Activated naive CD8-positive, alpha-beta T cell treated with anti-CD3 and anti-CD28 coated beads for 36 hours (primary cell): Measurements from ENCODE around the gene NPAS2. TPM values are rescaled to one million over a fixed set of nuclear protein-coding genes. Genes with fewer than 3 reads are reported as not detected.

Experiments
- DNase-seq: peaks from one replicate; pipeline ENCODE4 v3.0.0; 2021
- H3K27ac Mint-ChIP-seq: one replicate; pipeline ENCODE4 v1.8.0; 2022; ENCODE audit warnings: mild to moderate bottlenecking, moderate library complexity, mixed read lengths
- H3K27me3 Mint-ChIP-seq: one replicate; pipeline ENCODE4 v1.8.0; 2022; ENCODE audit warnings: mild to moderate bottlenecking, mixed read lengths
- H3K36me3 Mint-ChIP-seq: one replicate; pipeline ENCODE4 v1.8.0; 2021; ENCODE audit warnings: mild to moderate bottlenecking, mixed read lengths
- H3K4me1 Mint-ChIP-seq: one replicate; pipeline ENCODE4 v1.8.0; 2021; ENCODE audit warnings: mixed read lengths
- H3K4me3 Mint-ChIP-seq: one replicate; pipeline ENCODE4 v1.8.0; 2022; ENCODE audit warnings: mild to moderate bottlenecking, moderate library complexity, mixed read lengths
- H3K9me3 Mint-ChIP-seq: one replicate; pipeline ENCODE4 v1.8.0; 2022; ENCODE audit warnings: mixed read lengths
- total RNA-seq, 2 experiments: library from RNA; stranded (reverse); gene quantifications; one replicate each; pipeline ENCODE4 v1.2.3, GENCODE V29; 2021

The NPAS2 gene
- total RNA-seq, 2 experiments from 2014 or later: 7.3 to 9.3 TPM

- Mint-ChIP-seq H3K36me3 (no peaks in the 10 kb centered on the region), H3K27me3 (no peaks in the 10 kb centered on the region), H3K9me3 (no peaks in the 10 kb centered on the region), H3K4me3 (no peak overlapping the region), H3K27ac (no peak overlapping the region), H3K4me1 (peaks cover 4% of the 10 kb centered on the region)
- DNase-seq: no peak
These were observed 68.7 kb downstream of the NPAS2 start for GRCh38 chr2:100888601-100889000.

GRCh38 chr2:100889286-100889685 is 69.3 kb downstream of the NPAS2 start:
- H3K4me3 Mint-ChIP-seq: no peak overlapping the region
- DNase-seq: no peak
- no peak overlapping the region for H3K27ac Mint-ChIP-seq
- no peaks in the 10 kb centered on the region for H3K9me3 Mint-ChIP-seq
- peaks cover 2% of the 10 kb centered on the region for H3K4me1 Mint-ChIP-seq
- H3K36me3 Mint-ChIP-seq: no peaks in the 10 kb centered on the region
- no peaks in the 10 kb centered on the region for H3K27me3 Mint-ChIP-seq

GRCh38 chr2:100891906-100892642 is 72.1 kb downstream of the NPAS2 start:
- Mint-ChIP-seq H3K27ac (no peak overlapping the region), H3K36me3 (no peaks in the 10 kb centered on the region), H3K9me3 (no peaks in the 10 kb centered on the region), H3K4me1 (peaks cover 2% of the 10 kb centered on the region), H3K27me3 (no peaks in the 10 kb centered on the region), H3K4me3 (no peak overlapping the region)
- no peak for DNase-seq

DNA sequence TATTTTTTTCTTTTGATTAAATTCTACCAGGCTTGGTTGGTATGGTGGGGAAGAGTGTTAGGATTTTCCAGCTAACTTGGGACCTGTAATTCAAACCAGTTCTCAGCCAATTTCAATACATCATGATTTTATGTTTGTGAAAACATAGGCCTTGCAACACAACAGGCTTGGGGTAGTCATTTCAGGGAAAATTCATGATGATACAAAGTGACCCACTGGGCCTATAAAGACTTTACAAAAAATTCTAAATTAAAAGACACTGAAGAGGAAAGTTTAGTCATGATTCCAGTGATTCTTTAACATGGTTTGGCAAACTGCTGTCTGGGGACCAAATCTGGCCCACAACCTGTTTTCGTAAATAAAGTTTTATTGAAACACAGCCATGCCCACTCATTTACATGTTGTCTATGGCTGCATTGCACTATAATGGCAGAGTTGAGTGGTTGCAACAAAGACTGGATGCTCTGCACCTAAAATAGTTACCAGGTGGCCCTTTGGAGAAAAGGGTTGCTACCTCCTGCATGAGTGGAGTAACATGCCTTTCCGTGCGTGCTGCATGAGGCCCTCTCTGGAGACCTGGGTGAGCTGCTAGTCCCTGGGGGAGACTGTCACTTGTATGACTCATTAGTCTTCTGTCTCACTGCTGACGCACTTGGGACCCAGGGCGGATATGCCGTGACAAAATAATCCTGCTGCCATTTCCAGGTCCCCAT is 73.6 kb downstream of the NPAS2 start:
- H3K27me3 Mint-ChIP-seq: no peaks in the 10 kb centered on the region
- no peak overlapping the region for H3K4me3 Mint-ChIP-seq
- peaks cover 3% of the 10 kb centered on the region for H3K36me3 Mint-ChIP-seq
- no peaks in the 10 kb centered on the region for H3K9me3 Mint-ChIP-seq
- H3K4me1 Mint-ChIP-seq: peaks cover 2% of the 10 kb centered on the region
- no peak overlapping the region for H3K27ac Mint-ChIP-seq
- no peak for DNase-seq

DNA sequence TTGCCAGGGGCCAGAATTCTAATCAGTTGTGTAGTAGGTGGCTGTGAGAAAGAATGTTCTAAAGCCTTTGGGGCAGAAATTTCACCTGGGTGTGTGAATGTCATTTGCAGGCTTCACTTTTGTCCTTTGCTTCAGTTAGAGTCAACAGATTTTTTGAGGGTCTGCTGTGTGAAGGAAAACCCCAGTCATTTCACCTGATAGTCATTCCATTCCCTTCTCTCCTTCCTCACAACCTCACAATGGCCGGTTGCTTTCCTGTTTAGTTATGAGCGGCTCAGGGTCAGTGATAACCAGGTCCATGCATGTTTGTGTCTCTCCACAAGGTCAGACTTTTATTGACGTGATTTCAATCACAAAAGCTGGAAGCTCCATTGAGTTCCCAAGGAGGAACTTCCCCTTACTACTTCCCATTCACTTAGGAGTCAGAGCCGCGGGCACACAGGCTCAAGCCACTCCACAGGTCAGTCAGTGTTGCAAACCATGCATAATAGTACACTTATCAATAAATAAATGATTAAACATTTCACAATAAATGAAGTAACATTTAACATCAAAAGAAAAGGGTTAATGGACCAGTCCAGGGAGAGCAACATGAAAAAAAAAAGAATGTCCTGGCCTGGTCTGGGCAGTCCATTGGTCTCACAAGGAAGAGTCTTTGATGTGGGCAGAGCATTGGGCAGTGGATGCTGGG is 74.3 kb downstream of the NPAS2 start:
- Mint-ChIP-seq H3K4me3 (no peak overlapping the region), H3K27me3 (no peaks in the 10 kb centered on the region), H3K9me3 (no peaks in the 10 kb centered on the region), H3K27ac (no peak overlapping the region), H3K36me3 (peaks cover 6% of the 10 kb centered on the region), H3K4me1 (peaks cover 2% of the 10 kb centered on the region)
- DNase-seq: no peak

- no peaks in the 10 kb centered on the region for H3K27me3 Mint-ChIP-seq
- H3K36me3 Mint-ChIP-seq: peaks cover 6% of the 10 kb centered on the region
- H3K27ac Mint-ChIP-seq: no peak overlapping the region
- peaks cover 2% of the 10 kb centered on the region for H3K4me1 Mint-ChIP-seq
- H3K9me3 Mint-ChIP-seq: no peaks in the 10 kb centered on the region
- H3K4me3 Mint-ChIP-seq: no peak overlapping the region
- no peak for DNase-seq
These were observed 74.8 kb downstream of the NPAS2 start for GRCh38 chr2:100894796-100895156.

DNA sequence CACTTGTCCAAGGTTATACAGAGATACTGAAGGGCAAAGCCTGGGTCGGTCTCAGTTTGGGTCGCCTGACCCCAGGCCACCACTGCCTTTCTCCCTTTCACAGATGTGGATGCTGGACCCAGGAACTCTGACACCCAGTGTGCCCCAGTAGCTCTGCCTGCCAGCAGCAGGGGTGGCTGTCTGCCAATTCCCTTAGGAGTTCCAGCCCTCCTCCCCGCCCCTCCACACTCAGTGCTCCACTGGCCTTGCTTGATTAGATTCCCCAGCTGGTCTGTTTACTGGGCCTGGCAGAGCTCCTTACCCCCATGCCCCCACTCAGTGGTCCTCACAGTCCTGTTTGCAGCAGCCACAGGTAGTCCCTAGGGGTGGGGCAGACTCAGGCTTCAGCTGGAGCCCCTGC is 75.5 kb downstream of the NPAS2 start:
- Mint-ChIP-seq H3K4me3 (no peak overlapping the region), H3K4me1 (peaks cover 2% of the 10 kb centered on the region), H3K27me3 (no peaks in the 10 kb centered on the region), H3K27ac (no peak overlapping the region), H3K36me3 (peaks cover 6% of the 10 kb centered on the region), H3K9me3 (no peaks in the 10 kb centered on the region)
- DNase-seq: no peak

- H3K27ac Mint-ChIP-seq: no peak overlapping the region
- H3K4me1 Mint-ChIP-seq: peaks cover 2% of the 10 kb centered on the region
- DNase-seq: no peak
- no peaks in the 10 kb centered on the region for H3K27me3 Mint-ChIP-seq
- H3K9me3 Mint-ChIP-seq: no peaks in the 10 kb centered on the region
- peaks cover 6% of the 10 kb centered on the region for H3K36me3 Mint-ChIP-seq
- H3K4me3 Mint-ChIP-seq: no peak overlapping the region
These were observed 76.2 kb downstream of the NPAS2 start for GRCh38 chr2:100895934-100896685.

- no peak overlapping the region for H3K27ac Mint-ChIP-seq
- H3K4me3 Mint-ChIP-seq: no peak overlapping the region
- no peak for DNase-seq
- no peaks in the 10 kb centered on the region for H3K4me1 Mint-ChIP-seq
- no peaks in the 10 kb centered on the region for H3K27me3 Mint-ChIP-seq
- H3K36me3 Mint-ChIP-seq: peaks cover 7% of the 10 kb centered on the region
- no peaks in the 10 kb centered on the region for H3K9me3 Mint-ChIP-seq
These were observed 78.2 kb downstream of the NPAS2 start for GRCh38 chr2:100898035-100898665.

GRCh38 chr2:100900156-100900795 is 80.3 kb downstream of the NPAS2 start:
- peaks cover 7% of the 10 kb centered on the region for H3K36me3 Mint-ChIP-seq
- no peak overlapping the region for H3K4me3 Mint-ChIP-seq
- H3K9me3 Mint-ChIP-seq: no peaks in the 10 kb centered on the region
- no peaks in the 10 kb centered on the region for H3K27me3 Mint-ChIP-seq
- peaks cover 3% of the 10 kb centered on the region for H3K4me1 Mint-ChIP-seq
- DNase-seq: no peak
- no peak overlapping the region for H3K27ac Mint-ChIP-seq

GRCh38 chr2:100902817-100903405 is 83.0 kb downstream of the NPAS2 start:
- Mint-ChIP-seq H3K27ac (no peak overlapping the region), H3K36me3 (peaks cover 8% of the 10 kb centered on the region), H3K4me3 (no peak overlapping the region), H3K4me1 (peaks cover 14% of the 10 kb centered on the region), H3K9me3 (no peaks in the 10 kb centered on the region), H3K27me3 (no peaks in the 10 kb centered on the region)
- DNase-seq: no peak

DNA sequence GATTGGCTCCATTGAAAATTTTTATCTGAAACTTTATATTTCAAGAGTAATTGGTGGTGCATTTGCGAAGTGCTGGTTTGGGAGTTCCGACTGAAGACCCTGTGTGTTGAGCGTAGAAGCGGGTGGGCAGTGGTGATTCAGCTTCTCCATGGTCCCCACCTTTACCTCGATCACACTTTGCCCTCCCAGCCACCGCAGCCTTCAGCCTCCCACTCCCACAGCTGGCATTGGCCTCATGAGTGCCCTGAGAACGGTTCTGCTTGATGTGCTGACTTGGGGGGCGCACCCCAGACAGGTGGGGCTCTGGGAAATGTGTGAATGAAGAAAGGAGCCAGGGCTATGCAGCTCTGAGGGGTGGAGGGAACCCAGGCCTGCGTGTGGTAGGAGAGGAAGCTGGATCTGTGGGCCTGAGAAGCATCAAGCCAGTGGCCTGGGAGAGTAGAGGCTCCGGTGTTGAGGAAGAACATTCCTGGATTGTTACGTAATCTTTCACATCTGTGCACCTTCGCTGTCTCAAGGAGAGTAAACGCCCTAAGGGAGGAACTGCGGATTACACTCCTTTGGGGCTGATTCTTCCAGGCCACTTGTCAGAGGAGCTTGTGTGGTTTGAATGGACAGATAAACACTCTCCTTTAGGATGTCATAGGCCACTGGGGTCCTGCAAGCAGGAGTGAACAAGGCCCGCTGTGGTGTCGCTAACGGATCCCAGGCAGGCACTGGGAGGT is 83.8 kb downstream of the NPAS2 start:
- Mint-ChIP-seq H3K4me3 (no peak overlapping the region), H3K36me3 (peaks cover 8% of the 10 kb centered on the region), H3K9me3 (no peaks in the 10 kb centered on the region), H3K27ac (no peak overlapping the region), H3K4me1 (peaks cover 15% of the 10 kb centered on the region), H3K27me3 (no peaks in the 10 kb centered on the region)
- DNase-seq: no peak

DNA sequence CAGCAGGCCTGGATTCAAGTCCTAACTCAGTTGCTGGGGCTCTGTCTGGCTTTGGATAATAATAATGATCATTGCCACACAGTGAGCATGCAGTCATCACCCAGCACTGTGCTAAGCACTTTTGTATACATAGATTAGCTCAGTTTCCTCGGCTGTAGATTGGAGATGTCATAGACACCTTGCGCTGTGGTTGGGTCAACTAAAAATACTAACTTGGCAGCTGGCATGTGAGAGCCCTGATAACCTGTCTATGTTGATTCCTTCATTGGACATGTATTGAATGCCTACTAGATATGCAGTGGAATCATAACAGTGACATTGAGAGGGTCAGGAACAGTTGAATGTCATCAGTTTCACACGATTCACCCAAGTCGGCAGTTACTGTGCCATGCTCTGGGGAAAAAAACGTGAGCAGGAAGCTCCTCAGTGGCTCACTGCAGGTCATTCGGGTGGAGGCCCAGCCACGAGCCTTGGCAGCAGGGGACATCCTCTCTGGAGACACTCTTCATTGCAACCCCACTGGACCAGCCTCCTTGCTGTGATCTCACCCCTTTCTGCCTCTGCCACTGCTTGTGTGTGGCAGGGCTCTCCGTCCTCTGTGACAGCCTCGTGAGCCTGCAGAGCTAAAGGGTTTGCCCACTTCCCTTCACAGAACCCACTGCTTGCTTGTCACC is 85.3 kb downstream of the NPAS2 start:
- no peaks in the 10 kb centered on the region for H3K27me3 Mint-ChIP-seq
- H3K36me3 Mint-ChIP-seq: peaks cover 7% of the 10 kb centered on the region
- no peak overlapping the region for H3K27ac Mint-ChIP-seq
- DNase-seq: no peak
- no peak overlapping the region for H3K4me3 Mint-ChIP-seq
- peaks cover 15% of the 10 kb centered on the region for H3K4me1 Mint-ChIP-seq
- no peaks in the 10 kb centered on the region for H3K9me3 Mint-ChIP-seq
